WTC11 (cell line): ENCODE data around the gene DNAJC18.

Source experiments
- CREB1 ChIP-seq: sonication (generic); formaldehyde crosslinking; IDR thresholded peaks from 2 replicates; pipeline ENCODE4 v1.8.0; 2023; ENCODE audit warnings: mild to moderate bottlenecking, missing genetic modification reagents
- CTCF ChIP-seq: fragments of 200-600 bp; IDR thresholded peaks from 2 replicates; pipeline ENCODE4 v1.8.0; 2022; ENCODE audit warnings: antibody characterized with exemption
- E2F4 ChIP-seq: sonication (generic); formaldehyde crosslinking; IDR thresholded peaks from 2 replicates; pipeline ENCODE4 v1.8.1; 2022; ENCODE audit warnings: low read depth, mild to moderate bottlenecking, moderate library complexity, missing genetic modification reagents, borderline replicate concordance
- FOXK1 ChIP-seq: sonication (generic); formaldehyde crosslinking; IDR thresholded peaks from 2 replicates; pipeline ENCODE4 v1.8.0; 2022; ENCODE audit warnings: mild to moderate bottlenecking, moderate library complexity, missing genetic modification reagents
- HMGXB4 ChIP-seq: sonication (generic); formaldehyde crosslinking; IDR thresholded peaks from 2 replicates; pipeline ENCODE4 v1.8.1; 2023; ENCODE audit warnings: mild to moderate bottlenecking, moderate library complexity, missing genetic modification reagents
- KAT7 ChIP-seq: sonication (generic); formaldehyde crosslinking; IDR thresholded peaks from 2 replicates; pipeline ENCODE4 v1.8.1; 2023; ENCODE audit warnings: missing genetic modification reagents, mild to moderate bottlenecking, borderline replicate concordance
- MAX ChIP-seq: sonication (generic); formaldehyde crosslinking; IDR thresholded peaks from 2 replicates; pipeline ENCODE4 v1.8.0; 2022; ENCODE audit warnings: mild to moderate bottlenecking, missing genetic modification reagents
- MYBL2 ChIP-seq: sonication (generic); formaldehyde crosslinking; IDR thresholded peaks from 2 replicates; pipeline ENCODE4 v1.8.1; 2023; ENCODE audit warnings: mild to moderate bottlenecking, moderate library complexity, missing genetic modification reagents
- NR1H2 ChIP-seq: sonication (generic); formaldehyde crosslinking; IDR thresholded peaks from 2 replicates; pipeline ENCODE4 v1.9.0; 2021; ENCODE audit warnings: mild to moderate bottlenecking, moderate library complexity, missing genetic modification reagents
- RORB ChIP-seq: fragments of 250-450 bp; sonication (Bioruptor Pico); IDR thresholded peaks from 2 replicates; pipeline ENCODE4 v1.9.0; 2021; ENCODE audit warnings: mild to moderate bottlenecking
- ZNF317 ChIP-seq: sonication (generic); formaldehyde crosslinking; IDR thresholded peaks from 2 replicates; pipeline ENCODE4 v1.8.1; 2023; ENCODE audit warnings: low read depth, mild to moderate bottlenecking, moderate library complexity, missing genetic modification reagents, borderline replicate concordance

GRCh38 chr5:139376364-139376763, 63.0 kb downstream of the DNAJC18 start:
- no peak for TF ChIP-seq CTCF
- TF ChIP-seq E2F4: no peak
- no peak for TF ChIP-seq HMGXB4 (CRISPR knock-in tag)
- no peak for TF ChIP-seq MAX (CRISPR knock-in tag)
- no peak for TF ChIP-seq CREB1 (CRISPR knock-in tag)
- TF ChIP-seq ZNF317 (CRISPR knock-in tag): no peak
- TF ChIP-seq KAT7 (CRISPR knock-in tag): no peak
- no peak for TF ChIP-seq RORB (CRISPR knock-in tag)
- no peak for TF ChIP-seq NR1H2 (CRISPR knock-in tag)
- TF ChIP-seq FOXK1: no peak
- TF ChIP-seq MYBL2 (CRISPR knock-in tag): no peak
